ENCODE measurements around the gene CCDC152.
A peak's percentile ranks its signal among the peaks of the same experiment; 100 is the strongest.
"Not testable (repeated sequence)": the region's sequence is repeated elsewhere in the genome, so short reads cannot be mapped to it uniquely, and the experiment has no call there.

CCDC152 gene, protein sequence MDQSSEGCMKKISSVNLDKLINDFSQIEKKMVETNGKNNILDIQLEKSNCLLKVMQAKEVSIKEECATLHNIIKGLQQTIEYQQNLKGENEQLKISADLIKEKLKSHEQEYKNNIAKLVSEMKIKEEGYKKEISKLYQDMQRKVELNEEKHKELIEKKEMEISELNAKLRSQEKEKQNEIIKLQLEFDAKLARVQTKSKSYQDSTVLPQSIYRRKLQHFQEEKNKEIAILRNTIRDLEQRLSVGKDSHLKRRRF

GRCh38 chr5:42756606-42757601, at the start of gene CCDC152:
Gene CCDC152 (plus strand): TSS chr5:42756818. CDS start chr5:42759122, 2,304 bp downstream.
- TF ChIP-seq, protein P1, sequence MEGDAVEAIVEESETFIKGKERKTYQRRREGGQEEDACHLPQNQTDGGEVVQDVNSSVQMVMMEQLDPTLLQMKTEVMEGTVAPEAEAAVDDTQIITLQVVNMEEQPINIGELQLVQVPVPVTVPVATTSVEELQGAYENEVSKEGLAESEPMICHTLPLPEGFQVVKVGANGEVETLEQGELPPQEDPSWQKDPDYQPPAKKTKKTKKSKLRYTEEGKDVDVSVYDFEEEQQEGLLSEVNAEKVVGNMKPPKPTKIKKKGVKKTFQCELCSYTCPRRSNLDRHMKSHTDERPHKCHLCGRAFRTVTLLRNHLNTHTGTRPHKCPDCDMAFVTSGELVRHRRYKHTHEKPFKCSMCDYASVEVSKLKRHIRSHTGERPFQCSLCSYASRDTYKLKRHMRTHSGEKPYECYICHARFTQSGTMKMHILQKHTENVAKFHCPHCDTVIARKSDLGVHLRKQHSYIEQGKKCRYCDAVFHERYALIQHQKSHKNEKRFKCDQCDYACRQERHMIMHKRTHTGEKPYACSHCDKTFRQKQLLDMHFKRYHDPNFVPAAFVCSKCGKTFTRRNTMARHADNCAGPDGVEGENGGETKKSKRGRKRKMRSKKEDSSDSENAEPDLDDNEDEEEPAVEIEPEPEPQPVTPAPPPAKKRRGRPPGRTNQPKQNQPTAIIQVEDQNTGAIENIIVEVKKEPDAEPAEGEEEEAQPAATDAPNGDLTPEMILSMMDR (IDR thresholded peaks at IDR 0.05; ENCODE audit: low read depth, low read length, missing control alignments), result no peak
- DNase-seq (ENCODE audit: extremely low read depth, low read depth), result peak; percentile 19
- H3K4me3 ChIP-seq (replicated peaks; ENCODE audit: low read depth, low read length), result peak within 1 kb of the TSS; percentile 56

GRCh38 chr5:42715785-42716184, 40.8 kb upstream of the CCDC152 start:
- TF ChIP-seq, protein P1 (IDR thresholded peaks at IDR 0.05; ENCODE audit: low read depth, low read length, missing control alignments), result no peak
- H3K4me3 ChIP-seq (replicated peaks; ENCODE audit: low read depth, low read length), result no peak overlapping the region
- DNase-seq (ENCODE audit: extremely low read depth, low read depth), result no peak

DNA sequence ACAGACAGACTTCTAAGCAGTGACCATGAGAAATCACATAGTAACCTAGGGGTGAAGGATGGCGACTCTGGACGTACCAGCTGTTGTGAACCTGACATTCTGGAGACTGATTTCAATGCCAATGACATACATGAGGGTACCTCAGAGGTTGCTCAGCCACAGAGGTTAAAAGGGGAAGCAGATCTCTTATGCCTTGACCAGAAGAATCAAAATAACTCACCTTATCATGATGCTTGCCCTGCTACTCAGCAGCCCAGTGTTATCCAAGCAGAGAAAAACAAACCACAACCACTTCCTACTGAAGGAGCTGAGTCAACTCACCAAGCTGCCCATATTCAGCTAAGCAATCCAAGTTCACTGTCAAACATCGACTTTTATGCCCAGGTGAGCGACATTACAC, 38.0 kb upstream of the CCDC152 start:
- H3K4me3 ChIP-seq (replicated peaks; ENCODE audit: low read depth, low read length), result no peak overlapping the region
- DNase-seq (ENCODE audit: extremely low read depth, low read depth), result no peak
- TF ChIP-seq, protein P1 (IDR thresholded peaks at IDR 0.05; ENCODE audit: low read depth, low read length, missing control alignments), result no peak

GRCh38 chr5:42719034-42719433, 37.6 kb upstream of the CCDC152 start:
- no peak overlapping the region for H3K4me3 ChIP-seq (replicated peaks; ENCODE audit: low read depth, low read length)
- DNase-seq (ENCODE audit: extremely low read depth, low read depth), result no peak
- TF ChIP-seq, protein P1 (IDR thresholded peaks at IDR 0.05; ENCODE audit: low read depth, low read length, missing control alignments), result no peak

DNA sequence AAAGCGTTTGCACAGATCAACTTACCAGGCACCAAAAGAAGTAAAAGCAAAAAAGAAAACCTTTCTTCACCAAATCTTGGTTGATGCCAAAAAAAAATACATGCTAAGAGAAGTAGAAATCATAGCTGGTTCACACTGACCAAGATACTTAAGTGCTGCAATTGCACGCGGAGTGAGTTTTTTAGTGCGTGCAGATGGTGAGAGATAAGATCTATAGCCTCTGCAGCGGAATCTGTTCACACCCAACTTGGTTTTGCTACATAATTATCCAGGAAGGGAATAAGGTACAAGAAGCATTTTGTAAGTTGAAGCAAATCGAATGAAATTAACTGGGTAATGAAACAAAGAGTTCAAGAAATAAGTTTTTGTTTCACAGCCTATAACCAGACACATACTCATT, 36.4 kb upstream of the CCDC152 start:
- no peak overlapping the region for H3K4me3 ChIP-seq (replicated peaks; ENCODE audit: low read depth, low read length)
- no peak for DNase-seq (ENCODE audit: extremely low read depth, low read depth)
- TF ChIP-seq, protein P1 (IDR thresholded peaks at IDR 0.05; ENCODE audit: low read depth, low read length, missing control alignments), result no peak

GRCh38 chr5:42721484-42721883, 35.1 kb upstream of the CCDC152 start:
- TF ChIP-seq, protein P1 (IDR thresholded peaks at IDR 0.05; ENCODE audit: low read depth, low read length, missing control alignments), result no peak
- H3K4me3 ChIP-seq (replicated peaks; ENCODE audit: low read depth, low read length), result no peak overlapping the region
- DNase-seq (ENCODE audit: extremely low read depth, low read depth), result no peak

DNA sequence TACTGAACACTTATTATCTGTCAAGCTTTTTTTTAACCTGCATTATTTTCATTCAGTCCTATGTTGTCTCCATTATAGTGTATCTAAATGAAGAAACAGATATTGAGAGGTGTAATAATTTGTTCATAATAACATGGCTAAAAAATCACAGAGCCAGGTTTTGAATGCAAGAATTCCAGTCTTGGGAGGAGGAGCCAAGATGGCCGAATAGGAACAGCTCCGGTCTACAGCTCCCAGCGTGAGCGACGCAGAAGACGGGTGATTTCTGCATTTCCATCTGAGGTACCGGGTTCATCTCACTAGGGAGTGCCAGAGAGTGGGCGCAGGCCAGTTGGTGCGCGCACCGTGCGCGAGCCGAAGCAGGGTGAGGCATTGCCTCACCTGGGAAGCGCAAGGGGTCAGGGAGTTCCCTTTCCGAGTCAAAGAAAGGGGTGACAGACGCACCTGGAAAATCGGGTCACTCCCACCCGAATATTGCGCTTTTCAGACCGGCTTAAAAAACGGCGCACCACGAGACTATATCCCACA, 22.0 kb upstream of the CCDC152 start:
- not testable (repeated sequence) for DNase-seq (ENCODE audit: extremely low read depth, low read depth); H3K4me3 ChIP-seq (replicated peaks; ENCODE audit: low read depth, low read length)

All from HFF-Myc (cell line).